ENCODE measurements around the gene STEEP1. TPM values are rescaled to one million over a fixed set of nuclear protein-coding genes. Genes with fewer than 3 reads are reported as not detected.
"Not testable (repeated sequence)": the region's sequence is repeated elsewhere in the genome, so short reads cannot be mapped to it uniquely, and the experiment has no call there.

STEEP1 gene
- total and polyA plus RNA-seq, 10 donors = 11.0 to 31.6 (median 22.1) TPM

DNA sequence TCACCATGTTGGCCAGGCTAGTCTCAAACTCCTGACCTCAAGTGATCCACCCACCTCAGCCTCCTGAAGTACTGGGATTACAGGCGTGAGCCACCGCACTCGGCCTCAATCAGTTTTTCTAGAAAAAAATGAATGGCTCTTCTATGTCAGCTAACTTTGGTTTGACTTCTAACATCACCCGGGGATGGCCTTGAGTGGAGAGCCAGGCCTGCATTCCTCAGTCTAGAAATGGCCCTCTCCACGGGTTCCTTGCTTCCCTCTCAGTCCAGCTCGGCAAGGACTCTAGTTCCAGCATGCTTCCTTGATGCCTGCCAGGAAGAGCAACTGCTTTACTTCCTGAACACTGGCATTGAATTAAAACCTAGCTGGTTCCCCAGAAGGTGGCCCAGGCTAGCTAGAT, 58.0 kb downstream of the STEEP1 start:
- intact Hi-C loops (cut with DNase I; ENCODE audit: low total_unique reads) = no loop called here
- no peaks in the 10 kb centered on the region for H3K27me3 ChIP-seq (replicated peaks in 1 of 7)
- H3K9me3 ChIP-seq = no peaks in the 10 kb centered on the region
- 75 to 93% (median 80%) methylated on average over 6 of the region's 6 CpGs for whole genome bisulfite sequencing, 5 donors
- no peak for DNase-seq
- H3K27ac ChIP-seq = no peak overlapping the region
- TF ChIP-seq, protein P1, sequence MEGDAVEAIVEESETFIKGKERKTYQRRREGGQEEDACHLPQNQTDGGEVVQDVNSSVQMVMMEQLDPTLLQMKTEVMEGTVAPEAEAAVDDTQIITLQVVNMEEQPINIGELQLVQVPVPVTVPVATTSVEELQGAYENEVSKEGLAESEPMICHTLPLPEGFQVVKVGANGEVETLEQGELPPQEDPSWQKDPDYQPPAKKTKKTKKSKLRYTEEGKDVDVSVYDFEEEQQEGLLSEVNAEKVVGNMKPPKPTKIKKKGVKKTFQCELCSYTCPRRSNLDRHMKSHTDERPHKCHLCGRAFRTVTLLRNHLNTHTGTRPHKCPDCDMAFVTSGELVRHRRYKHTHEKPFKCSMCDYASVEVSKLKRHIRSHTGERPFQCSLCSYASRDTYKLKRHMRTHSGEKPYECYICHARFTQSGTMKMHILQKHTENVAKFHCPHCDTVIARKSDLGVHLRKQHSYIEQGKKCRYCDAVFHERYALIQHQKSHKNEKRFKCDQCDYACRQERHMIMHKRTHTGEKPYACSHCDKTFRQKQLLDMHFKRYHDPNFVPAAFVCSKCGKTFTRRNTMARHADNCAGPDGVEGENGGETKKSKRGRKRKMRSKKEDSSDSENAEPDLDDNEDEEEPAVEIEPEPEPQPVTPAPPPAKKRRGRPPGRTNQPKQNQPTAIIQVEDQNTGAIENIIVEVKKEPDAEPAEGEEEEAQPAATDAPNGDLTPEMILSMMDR (IDR thresholded peaks at IDR 0.05 in 8 of 11, conservative IDR thresholded peaks at IDR 0.05 in 3 of 11) = no peak
- TF ChIP-seq POLR2A (IDR thresholded peaks at IDR 0.05) (no peak), POLR2AphosphoS5 (IDR thresholded peaks at IDR 0.05) (no peak)
- H3K36me3 ChIP-seq = no peaks in the 10 kb centered on the region
- peaks cover 0 to 12% (median 0%) of the 10 kb centered on the region in 6 donors for H3K4me1 ChIP-seq
- H3K4me3 ChIP-seq = no peak overlapping the region

DNA sequence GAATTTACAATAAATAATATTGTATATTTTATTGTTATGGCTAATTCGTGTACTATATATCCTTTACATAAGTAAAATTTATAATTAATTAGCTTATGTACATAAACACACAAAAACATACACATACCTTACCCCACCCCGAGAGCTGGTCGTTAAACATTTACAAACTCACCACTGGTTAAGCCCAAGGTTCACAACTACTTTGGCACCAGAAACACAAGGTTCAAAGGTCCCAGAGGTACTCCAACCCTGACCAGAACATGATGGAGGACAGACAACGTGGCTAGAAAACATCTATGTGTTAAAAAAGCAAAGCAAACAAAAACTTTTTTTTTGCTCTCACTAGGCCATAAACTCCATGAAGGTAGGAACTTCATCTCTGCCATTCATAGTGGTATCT, 59.3 kb downstream of the STEEP1 start:
- H3K4me3 ChIP-seq = no peak overlapping the region
- H3K4me1 ChIP-seq = peaks cover 0 to 14% (median 0%) of the 10 kb centered on the region in 6 donors
- H3K36me3 ChIP-seq = no peaks in the 10 kb centered on the region
- no peak for DNase-seq
- H3K9me3 ChIP-seq = no peaks in the 10 kb centered on the region
- H3K27ac ChIP-seq = no peak overlapping the region
- TF ChIP-seq POLR2AphosphoS5 (IDR thresholded peaks at IDR 0.05) (no peak), POLR2A (IDR thresholded peaks at IDR 0.05) (no peak)
- TF ChIP-seq, protein P1 (IDR thresholded peaks at IDR 0.05 in 8 of 11, conservative IDR thresholded peaks at IDR 0.05 in 3 of 11) = no peak
- no peaks in the 10 kb centered on the region for H3K27me3 ChIP-seq (replicated peaks in 1 of 7)
- intact Hi-C loops (cut with DNase I; ENCODE audit: low total_unique reads) = no loop called here
- WGBS, 5 donors = 74 to 94% (median 86%) methylated on average over 4 of the region's 4 CpGs

DNA sequence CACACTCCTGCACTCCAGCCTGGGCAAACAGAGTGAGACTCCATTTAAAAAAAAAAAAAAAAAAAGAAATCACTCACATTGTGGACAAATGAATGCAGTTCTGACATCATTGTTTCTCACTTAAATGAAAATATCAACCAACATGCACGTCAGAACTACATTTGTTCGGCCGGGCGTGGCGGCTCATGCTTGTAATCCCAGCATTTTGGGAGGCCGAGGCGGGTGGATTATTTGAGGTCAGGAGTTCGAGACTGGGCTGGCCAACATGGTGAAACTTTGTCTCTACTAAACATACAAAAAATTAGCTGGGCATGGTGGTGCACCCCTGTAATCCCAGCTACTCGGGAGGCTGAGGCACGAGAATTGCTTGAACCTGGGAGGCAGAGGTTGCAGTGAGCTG, 60.1 kb downstream of the STEEP1 start:
- H3K27me3 ChIP-seq (replicated peaks in 1 of 7); H3K4me3 ChIP-seq; H3K36me3 ChIP-seq; H3K9me3 ChIP-seq; DNase-seq; H3K27ac ChIP-seq; intact Hi-C loops (cut with DNase I; ENCODE audit: low total_unique reads): not testable (repeated sequence)
- 86 to 99% (median 93%) methylated on average over 10 of the region's 10 CpGs for WGBS, 5 donors
- peaks cover 0 to 14% (median 0%) of the 10 kb centered on the region in 6 donors for H3K4me1 ChIP-seq

DNA sequence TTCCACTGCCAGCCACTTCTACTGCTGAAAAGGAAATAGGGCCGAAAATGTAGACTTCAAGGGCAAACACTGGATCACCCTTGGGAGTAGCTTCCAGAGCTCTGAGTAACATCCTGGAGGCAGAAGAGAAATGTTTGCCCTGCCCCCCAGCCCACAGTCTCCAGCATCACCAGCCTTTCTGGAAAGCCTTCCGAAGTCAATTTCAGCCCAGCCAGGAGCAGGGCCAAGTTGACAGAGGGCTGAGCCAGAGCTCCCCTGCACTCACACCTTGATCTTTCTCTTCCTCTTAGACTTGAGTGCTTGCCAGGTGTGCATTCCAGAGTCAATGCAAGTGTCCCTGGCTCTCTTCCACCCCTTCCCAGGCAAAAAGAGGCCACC, 61.7 kb downstream of the STEEP1 start:
- DNase-seq = no peak
- H3K27ac ChIP-seq = peak overlapping the region in 3 of 8 donors; percentile 37 to 70 (median 42)
- H3K9me3 ChIP-seq = no peaks in the 10 kb centered on the region
- WGBS, 5 donors = 42 to 79% (median 72%) methylated on average over 2 of the region's 2 CpGs; no CpG with 5 or more reads in 1 of the 5 donors
- H3K36me3 ChIP-seq = no peaks in the 10 kb centered on the region
- intact Hi-C loops (cut with DNase I; ENCODE audit: low total_unique reads) = no loop called here
- peaks cover 0 to 14% (median 0%) of the 10 kb centered on the region in 6 donors for H3K4me1 ChIP-seq
- no peak for TF ChIP-seq POLR2AphosphoS5 (IDR thresholded peaks at IDR 0.05)
- no peak for TF ChIP-seq POLR2A (IDR thresholded peaks at IDR 0.05)
- TF ChIP-seq, protein P1 (IDR thresholded peaks at IDR 0.05 in 8 of 11, conservative IDR thresholded peaks at IDR 0.05 in 3 of 11) = no peak
- no peak overlapping the region for H3K4me3 ChIP-seq
- no peaks in the 10 kb centered on the region for H3K27me3 ChIP-seq (replicated peaks in 1 of 7)

Measured in spleen (tissue), 11 donors.